OCI-LY7 (cell line): ENCODE measurements around the gene OR7D2.

Experiments used
- CTCF ChIP-seq: fragments of 200-600 bp; sonication (generic); conservative IDR thresholded peaks from 2 replicates; pipeline ENCODE4 v1.5.1; 2014; ENCODE audit warnings: mild to moderate bottlenecking, antibody characterized with exemption, low read length, moderate library complexity, mixed read lengths
- EZH2phosphoT487 ChIP-seq: fragments of 200-600 bp; sonication (generic); IDR thresholded peaks from 2 replicates; pipeline ENCODE4 v1.6.1; 2018; ENCODE audit warnings: low read depth, borderline replicate concordance, mild to moderate bottlenecking, mixed run types, antibody characterized with exemption, low read length, moderate library complexity, mixed read lengths

GRCh38 chr19:9130965-9131364 is 47.8 kb upstream of the OR7D2 start:
- TF ChIP-seq CTCF (no peak), EZH2phosphoT487 (no peak)
